SHP77 treated with DMSO at 0.1 percent for 48 hours (cell line): ENCODE data around the gene STAT5A.
"Not testable (repeated sequence)": the region's sequence is repeated elsewhere in the genome, so short reads cannot be mapped to it uniquely, and the experiment has no call there.

ENCODE experiments used
- DNase-seq: peaks from one replicate; lab custom pipeline; 2025; lab: John Stamatoyannopoulos, UW

STAT5A gene

GRCh38 chr17:42287977-42288802 is at the start of gene STAT5A:
Gene STAT5A (plus strand): TSS chr17:42288498. CDS start chr17:42289412, 914 bp downstream.
- DNase-seq, result no peak

GRCh38 chr17:42239576-42239975 is 48.7 kb upstream of the STAT5A start:
- DNase-seq, result not testable (repeated sequence)

GRCh38 chr17:42240201-42240600 is 48.1 kb upstream of the STAT5A start:
- DNase-seq, result no peak

GRCh38 chr17:42240863-42241262 is 47.4 kb upstream of the STAT5A start:
- not testable (repeated sequence) for DNase-seq

- DNase-seq, result no peak
Measured at GRCh38 chr17:42241871-42242270, 46.4 kb upstream of the STAT5A start.

GRCh38 chr17:42243493-42243982 is 44.8 kb upstream of the STAT5A start:
- no peak for DNase-seq

- not testable (repeated sequence) for DNase-seq
Measured at GRCh38 chr17:42244116-42244515, 44.2 kb upstream of the STAT5A start.

- not testable (repeated sequence) for DNase-seq
Measured at GRCh38 chr17:42245183-42245582, 43.1 kb upstream of the STAT5A start.

GRCh38 chr17:42246515-42246914 is 41.8 kb upstream of the STAT5A start:
- no peak for DNase-seq

- no peak for DNase-seq
Measured at GRCh38 chr17:42247734-42248133, 40.6 kb upstream of the STAT5A start.

GRCh38 chr17:42248351-42249179 is 39.7 kb upstream of the STAT5A start:
- peak; percentile 89 for DNase-seq

- DNase-seq, result no peak
Measured at GRCh38 chr17:42249681-42250446, 38.4 kb upstream of the STAT5A start.

GRCh38 chr17:42251115-42251514 is 37.2 kb upstream of the STAT5A start:
- DNase-seq, result no peak

- no peak for DNase-seq
Measured at GRCh38 chr17:42252597-42253550, 35.4 kb upstream of the STAT5A start.

- DNase-seq, result no peak
Measured at GRCh38 chr17:42253578-42253977, 34.7 kb upstream of the STAT5A start.

GRCh38 chr17:42255445-42255844 is 32.9 kb upstream of the STAT5A start:
- no peak for DNase-seq

- no peak for DNase-seq
Measured at GRCh38 chr17:42260318-42260717, 28.0 kb upstream of the STAT5A start.

GRCh38 chr17:42264366-42264765 is 23.9 kb upstream of the STAT5A start:
- DNase-seq, result not testable (repeated sequence)

GRCh38 chr17:42266462-42266861 is 21.8 kb upstream of the STAT5A start:
- no peak for DNase-seq

GRCh38 chr17:42266918-42267766 is 21.2 kb upstream of the STAT5A start:
- DNase-seq, result no peak
